Glutamatergic neuron (in vitro differentiated cells): ENCODE data around the gene LYSET. TPM values are rescaled to one million over a fixed set of nuclear protein-coding genes. Genes with fewer than 3 reads are reported as not detected.
"Not testable (repeated sequence)": the region's sequence is repeated elsewhere in the genome, so short reads cannot be mapped to it uniquely, and the experiment has no call there.

ENCODE experiments used
- DNase-seq: peaks from one replicate; pipeline ENCODE4 v3.0.0; 2022
- H3K27ac Mint-ChIP-seq: one replicate; pipeline ENCODE4 v1.8.0; 2020; ENCODE audit warnings: mild to moderate bottlenecking, mixed read lengths, inconsistent platforms; ENCODE audit not compliant: unreplicated experiment
- H3K27me3 Mint-ChIP-seq: one replicate; pipeline ENCODE4 v1.8.0; 2020; ENCODE audit warnings: mild to moderate bottlenecking, moderate library complexity, mixed read lengths, inconsistent platforms; ENCODE audit not compliant: unreplicated experiment
- H3K36me3 Mint-ChIP-seq: one replicate; pipeline ENCODE4 v1.8.0; 2020; ENCODE audit warnings: mild to moderate bottlenecking, mixed read lengths, inconsistent platforms; ENCODE audit not compliant: unreplicated experiment
- H3K4me1 Mint-ChIP-seq: one replicate; pipeline ENCODE4 v1.8.0; 2020; ENCODE audit warnings: mild to moderate bottlenecking, low read depth, mixed read lengths, inconsistent platforms; ENCODE audit not compliant: unreplicated experiment
- H3K4me3 Mint-ChIP-seq: one replicate; pipeline ENCODE4 v1.8.0; 2020; ENCODE audit warnings: mild to moderate bottlenecking, mixed read lengths, inconsistent platforms; ENCODE audit not compliant: unreplicated experiment
- H3K9me3 Mint-ChIP-seq: one replicate; pipeline ENCODE4 v1.8.0; 2020; ENCODE audit warnings: mild to moderate bottlenecking, moderate library complexity, mixed read lengths, inconsistent platforms; ENCODE audit not compliant: unreplicated experiment
- long read RNA-seq: library from polyadenylated mRNA; unstranded; transcript quantifications from one replicate; pipeline ENCODE4 v2.0.0, GENCODE V29; 2020; ENCODE audit not compliant: unreplicated experiment
- total RNA-seq: library from RNA; stranded (reverse); fragmentation: NEBNext Ultra II Directional; extraction: Animal tissue kit (Norgen Biotek cat#: 25700); gene quantifications from one replicate; pipeline ENCODE4 v1.2.1, GENCODE V29; 2021; ENCODE audit not compliant: unreplicated experiment
- TF ChIP-seq, protein P1 (sequence below): fragments of 200-600 bp; sonication (generic); IDR thresholded peaks from one replicate; pipeline ENCODE4 v1.5.0; 2021; ENCODE audit not compliant: partially characterized antibody, unreplicated experiment

The LYSET gene, protein sequence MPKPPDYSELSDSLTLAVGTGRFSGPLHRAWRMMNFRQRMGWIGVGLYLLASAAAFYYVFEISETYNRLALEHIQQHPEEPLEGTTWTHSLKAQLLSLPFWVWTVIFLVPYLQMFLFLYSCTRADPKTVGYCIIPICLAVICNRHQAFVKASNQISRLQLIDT
- 15.9 TPM for total RNA-seq
- long read RNA-seq, partial matches to known transcripts = 0 of 4 reads
- long read RNA-seq, other reads (novel, unspliced or antisense) = 0 of 4 reads

DNA sequence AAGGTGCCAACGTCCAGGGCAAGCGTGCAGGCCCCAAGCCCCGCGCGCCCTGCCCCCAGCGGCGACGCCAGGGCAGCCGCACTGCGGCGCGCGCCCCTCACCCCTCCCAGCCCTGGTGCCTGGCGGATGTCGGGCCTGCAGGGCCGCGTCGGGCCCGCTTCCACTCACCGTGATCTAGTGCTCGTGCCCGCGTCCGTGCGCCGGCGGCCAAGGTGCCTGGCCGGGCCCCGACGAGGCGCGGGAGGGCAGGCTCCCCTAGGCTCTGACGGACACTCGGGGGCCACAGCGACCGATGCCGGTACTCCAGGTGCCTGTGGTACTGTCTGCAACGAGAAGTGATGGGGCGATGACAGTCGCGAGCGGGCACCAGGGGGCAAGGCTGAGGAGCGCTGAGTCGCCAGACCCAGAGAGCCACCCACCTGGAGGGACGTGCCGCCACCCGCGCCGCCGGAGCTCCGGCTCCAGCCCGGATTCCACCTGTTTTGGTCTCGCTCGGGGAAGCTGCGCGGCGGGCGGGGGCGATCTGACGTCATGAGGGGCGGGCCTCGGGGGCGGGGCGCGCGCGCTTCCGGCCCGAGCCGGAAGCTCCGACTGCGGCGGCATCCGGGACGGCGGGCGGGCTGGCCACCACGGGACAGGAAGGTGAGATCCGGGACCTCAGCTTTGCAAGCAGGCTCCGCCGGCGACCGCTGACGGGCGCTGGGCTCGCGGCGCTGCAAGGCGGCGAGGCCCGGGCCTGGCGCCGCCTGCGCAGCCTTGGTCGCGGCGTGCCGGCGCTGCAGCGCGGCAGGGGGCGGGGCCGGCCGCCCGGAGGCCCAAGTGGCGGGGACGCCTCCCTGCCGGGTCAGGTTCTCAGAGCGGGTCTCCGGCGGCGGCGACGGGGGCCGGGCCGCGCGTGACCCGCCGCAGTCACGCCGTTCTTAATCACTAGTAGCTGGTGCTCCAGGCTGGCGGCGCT, at the start of gene LYSET, which contains the start of gene MOAP1:
Gene LYSET, plus strand, starts transcription at position 927 of the 958 bp plus-strand sequence. CDS start 89 bp downstream, outside the sequence.
Gene MOAP1, minus strand, starts transcription at position 507 of the 958 bp plus-strand sequence. CDS start 655 bp downstream, outside the sequence.
- peaks cover 4% of the 10 kb centered on the region for H3K9me3 Mint-ChIP-seq
- peaks cover 13% of the 10 kb centered on the region for H3K4me1 Mint-ChIP-seq
- TF ChIP-seq, protein P1, sequence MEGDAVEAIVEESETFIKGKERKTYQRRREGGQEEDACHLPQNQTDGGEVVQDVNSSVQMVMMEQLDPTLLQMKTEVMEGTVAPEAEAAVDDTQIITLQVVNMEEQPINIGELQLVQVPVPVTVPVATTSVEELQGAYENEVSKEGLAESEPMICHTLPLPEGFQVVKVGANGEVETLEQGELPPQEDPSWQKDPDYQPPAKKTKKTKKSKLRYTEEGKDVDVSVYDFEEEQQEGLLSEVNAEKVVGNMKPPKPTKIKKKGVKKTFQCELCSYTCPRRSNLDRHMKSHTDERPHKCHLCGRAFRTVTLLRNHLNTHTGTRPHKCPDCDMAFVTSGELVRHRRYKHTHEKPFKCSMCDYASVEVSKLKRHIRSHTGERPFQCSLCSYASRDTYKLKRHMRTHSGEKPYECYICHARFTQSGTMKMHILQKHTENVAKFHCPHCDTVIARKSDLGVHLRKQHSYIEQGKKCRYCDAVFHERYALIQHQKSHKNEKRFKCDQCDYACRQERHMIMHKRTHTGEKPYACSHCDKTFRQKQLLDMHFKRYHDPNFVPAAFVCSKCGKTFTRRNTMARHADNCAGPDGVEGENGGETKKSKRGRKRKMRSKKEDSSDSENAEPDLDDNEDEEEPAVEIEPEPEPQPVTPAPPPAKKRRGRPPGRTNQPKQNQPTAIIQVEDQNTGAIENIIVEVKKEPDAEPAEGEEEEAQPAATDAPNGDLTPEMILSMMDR = peak; percentile 28
- peaks cover 1% of the 10 kb centered on the region for H3K27me3 Mint-ChIP-seq
- no peaks in the 10 kb centered on the region for H3K36me3 Mint-ChIP-seq
- peak within 1 kb of the TSS; percentile 98 for H3K4me3 Mint-ChIP-seq
- DNase-seq = peak; percentile 90
- H3K27ac Mint-ChIP-seq = peak within 1 kb of the TSS; percentile 91

DNA sequence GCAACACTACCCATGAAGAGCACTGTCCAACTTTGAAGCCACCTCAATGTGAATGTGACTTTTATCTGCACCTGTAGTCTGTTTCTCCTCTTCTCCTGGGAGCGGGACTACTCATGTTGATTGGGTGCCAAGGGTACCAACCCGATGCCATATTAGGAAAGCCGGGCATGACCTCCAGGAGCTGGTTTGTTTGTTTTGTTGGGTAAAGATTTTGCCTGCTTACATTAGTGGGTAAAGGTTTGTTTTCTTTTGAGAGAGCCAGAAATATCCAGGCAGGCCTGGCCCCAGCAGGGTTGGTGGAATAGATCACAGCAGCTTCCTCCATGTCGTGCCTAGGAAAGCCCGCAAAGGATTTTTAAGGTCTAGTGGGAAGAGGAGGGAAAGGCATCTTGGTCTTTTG, 49.7 kb upstream of the LYSET start:
- Mint-ChIP-seq H3K4me3 (no peak overlapping the region), H3K36me3 (no peaks in the 10 kb centered on the region), H3K27me3 (no peaks in the 10 kb centered on the region), H3K9me3 (no peaks in the 10 kb centered on the region), H3K27ac (no peak overlapping the region), H3K4me1 (peaks cover 1% of the 10 kb centered on the region)
- TF ChIP-seq, protein P1 = no peak
- no peak for DNase-seq

DNA sequence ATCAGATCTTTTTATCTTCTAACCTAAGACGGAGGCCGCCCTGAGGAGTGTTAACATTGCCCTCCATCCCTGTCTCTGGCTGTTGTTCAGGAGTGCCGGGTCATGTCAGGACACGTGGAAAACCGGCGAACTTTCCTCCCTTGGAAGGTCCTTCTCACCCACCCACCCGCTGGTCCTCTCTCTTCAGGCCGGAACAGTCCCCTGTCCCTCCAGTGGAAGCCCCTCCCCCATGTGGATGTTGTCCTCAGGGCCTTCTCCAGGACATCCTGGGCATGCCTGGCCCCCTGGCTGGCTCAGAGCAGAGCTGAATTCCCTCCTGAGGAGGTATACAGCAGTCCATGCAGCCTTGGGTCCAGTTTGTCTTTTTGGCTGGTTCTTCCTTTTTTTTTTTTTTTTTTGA, 49.1 kb upstream of the LYSET start:
- no peak for DNase-seq
- no peak overlapping the region for H3K4me3 Mint-ChIP-seq
- TF ChIP-seq, protein P1 = no peak
- H3K27ac Mint-ChIP-seq = no peak overlapping the region
- H3K27me3 Mint-ChIP-seq = no peaks in the 10 kb centered on the region
- no peaks in the 10 kb centered on the region for H3K9me3 Mint-ChIP-seq
- H3K4me1 Mint-ChIP-seq = peaks cover 4% of the 10 kb centered on the region
- no peaks in the 10 kb centered on the region for H3K36me3 Mint-ChIP-seq

DNA sequence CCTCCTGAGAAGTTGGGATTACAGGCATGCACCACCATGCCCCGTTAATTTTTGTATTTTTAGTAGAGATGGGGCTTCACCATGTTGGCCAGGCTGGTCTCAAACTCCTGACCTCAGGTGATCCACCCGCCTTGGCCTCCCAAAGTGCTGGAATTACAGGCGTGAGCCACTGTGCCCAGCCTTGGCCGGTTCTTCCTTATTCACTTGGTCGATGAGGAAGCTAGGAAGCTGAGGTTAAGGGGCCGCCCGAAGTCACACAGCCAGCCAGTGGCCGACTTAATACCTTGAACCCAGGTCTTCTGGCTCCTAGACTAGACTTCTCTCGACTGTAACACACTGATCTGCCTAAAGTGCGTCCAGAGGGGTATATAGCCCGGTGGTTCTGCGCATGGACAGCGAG, 48.6 kb upstream of the LYSET start:
- H3K4me3 Mint-ChIP-seq, H3K9me3 Mint-ChIP-seq, DNase-seq, H3K4me1 Mint-ChIP-seq, H3K27me3 Mint-ChIP-seq, H3K36me3 Mint-ChIP-seq, H3K27ac Mint-ChIP-seq: not testable (repeated sequence)

DNA sequence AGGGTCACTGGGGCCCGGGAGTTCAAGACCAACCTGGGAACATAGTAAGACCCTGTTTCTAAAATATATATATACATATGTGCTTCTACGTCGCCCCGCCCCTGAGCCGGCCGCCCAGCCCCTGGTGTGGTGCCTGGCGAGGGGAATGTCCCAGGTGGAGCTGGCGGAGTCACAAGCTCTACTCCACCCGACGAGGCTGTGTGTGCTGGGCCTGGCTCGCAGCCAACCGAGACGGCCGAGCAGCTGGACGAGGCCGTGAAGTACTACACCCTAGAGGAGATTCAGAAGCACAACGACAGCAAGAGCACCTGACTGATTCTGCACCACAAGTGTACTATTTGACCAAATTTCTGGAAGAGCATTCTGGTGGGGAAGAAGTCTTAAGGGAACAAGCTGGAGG, 47.3 kb upstream of the LYSET start:
- Mint-ChIP-seq H3K9me3 (no peaks in the 10 kb centered on the region), H3K4me3 (no peak overlapping the region), H3K27ac (no peak overlapping the region), H3K36me3 (no peaks in the 10 kb centered on the region), H3K27me3 (no peaks in the 10 kb centered on the region), H3K4me1 (peaks cover 8% of the 10 kb centered on the region)
- TF ChIP-seq, protein P1 = no peak
- peak; percentile 38 for DNase-seq
